Natural killer cell (primary cell): ENCODE measurements around the gene TRIM54. TPM values are rescaled to one million over a fixed set of nuclear protein-coding genes. Genes with fewer than 3 reads are reported as not detected.
A peak's percentile ranks its signal among the peaks of the same experiment; 100 is the strongest.

Experiments used
- ATAC-seq, 3 donors: fragments of 150-1000 bp in 2 of 3; fragments of 200-7000 bp in 1 of 3; cut with Tn5 transposase; 1 replicate in 1 of 3; 2 replicates in 2 of 3; pipeline ENCODE4 v1.10.0; 2021; ENCODE audit warnings: mild to moderate bottlenecking in 2 of 3, moderate library complexity in 2 of 3
- DNase-seq, 2 donors: peaks; one replicate each; pipeline versions ENCODE4 v3.0.0 to v3.0.0-alpha.2; 2013 to 2021; ENCODE audit warnings: mixed read lengths in 1 of 2
- H3K27ac ChIP-seq: one replicate; pipeline ENCODE4 v1.5.1; 2013; ENCODE audit warnings: mild to moderate bottlenecking, low read length
- H3K27me3 ChIP-seq: one replicate; pipeline ENCODE4 v1.6.1; 2013; ENCODE audit warnings: low read length; ENCODE audit not compliant: control insufficient read depth, insufficient read depth
- H3K36me3 ChIP-seq: one replicate; pipeline ENCODE4 v1.6.1; 2013; ENCODE audit warnings: low read length; ENCODE audit not compliant: control insufficient read depth, insufficient read depth
- H3K4me1 ChIP-seq: one replicate; pipeline ENCODE4 v1.6.1; 2013; ENCODE audit warnings: low read length; ENCODE audit not compliant: control insufficient read depth, insufficient read depth
- H3K4me3 ChIP-seq: one replicate; pipeline ENCODE4 v1.5.1; 2013; ENCODE audit warnings: low read length
- H3K9me3 ChIP-seq: one replicate; pipeline ENCODE4 v1.6.1; 2013; ENCODE audit warnings: low read length; ENCODE audit not compliant: control insufficient read depth, insufficient read depth
- H3K27ac Mint-ChIP-seq, 2 donors: one replicate each; pipeline ENCODE4 v1.8.0; 2022; ENCODE audit warnings: mild to moderate bottlenecking in 2 of 2, mixed read lengths in 2 of 2, moderate library complexity in 1 of 2
- H3K27me3 Mint-ChIP-seq, 2 donors: one replicate each; pipeline ENCODE4 v1.8.0; 2022; ENCODE audit warnings: low read depth in 2 of 2, mixed read lengths in 2 of 2
- H3K36me3 Mint-ChIP-seq: one replicate; pipeline ENCODE4 v1.8.0; 2022; ENCODE audit warnings: mixed read lengths
- H3K4me1 Mint-ChIP-seq, 2 donors: one replicate each; pipeline ENCODE4 v1.8.0; 2022; ENCODE audit warnings: mixed read lengths in 2 of 2
- H3K4me3 Mint-ChIP-seq: one replicate; pipeline ENCODE4 v1.8.0; 2022; ENCODE audit warnings: mild to moderate bottlenecking, moderate library complexity, mixed read lengths
- H3K9me3 Mint-ChIP-seq, 2 donors: one replicate each; pipeline ENCODE4 v1.8.0; 2022; ENCODE audit warnings: mixed read lengths in 2 of 2
- CTCF ChIP-seq: fragments of 200-600 bp; IDR thresholded peaks from one replicate; pipeline ENCODE4 v1.8.0; 2022; ENCODE audit warnings: antibody characterized with exemption
- WGBS: methylation state at CpG from one replicate; pipeline ENCODE4 v1.1.7; 2013; ENCODE audit warnings: missing lambda C conversion rate; ENCODE audit not compliant: insufficient coverage; 5-methylcytosine and 5-hydroxymethylcytosine counted together
- intact Hi-C: fragments of 100-400 bp; cut with micrococcal nuclease; formaldehyde crosslinking; loops from one replicate; pipeline ENCODE4 v1.14.2; 2022
- total RNA-seq, 4 donors: library from RNA; stranded (reverse); fragments of 120-200 nt in 1 of 4; gene quantifications; one replicate each; pipeline versions ENCODE4 v1.2.3 to v1.2.4, GENCODE V29; 2013 to 2022

TRIM54 gene
- total RNA-seq, 3 donors from 2014 or later (not counting 1 experiment from before 2014, with no cell fraction given), result 0.18 to 0.21 TPM; not detected in 1

GRCh38 chr2:27241761-27242613, 40.2 kb upstream of the TRIM54 start:
- no peak overlapping the region for H3K27ac Mint-ChIP-seq
- intact Hi-C loops, result no loop called here
- no peaks in the 10 kb centered on the region for H3K4me1 Mint-ChIP-seq
- no peaks in the 10 kb centered on the region for H3K36me3 Mint-ChIP-seq
- H3K4me3 ChIP-seq, result no peak overlapping the region
- H3K4me1 ChIP-seq, result no peaks in the 10 kb centered on the region
- H3K27me3 ChIP-seq, result no peaks in the 10 kb centered on the region
- H3K4me3 Mint-ChIP-seq, result no peak overlapping the region
- ATAC-seq (no peak), DNase-seq (peak in 1 of 2 donors; percentile 34)
- TF ChIP-seq CTCF, result no peak
- H3K27me3 Mint-ChIP-seq, result no peaks in the 10 kb centered on the region
- H3K9me3 ChIP-seq, result no peaks in the 10 kb centered on the region
- H3K9me3 Mint-ChIP-seq, result no peaks in the 10 kb centered on the region
- H3K27ac ChIP-seq, result no peak overlapping the region
- H3K36me3 ChIP-seq, result peaks cover 62% of the 10 kb centered on the region
- WGBS, result 79% methylated on average over 24 of the region's 24 CpGs

- Mint-ChIP-seq H3K27ac (no peak overlapping the region), H3K36me3 (no peaks in the 10 kb centered on the region), H3K27me3 (no peaks in the 10 kb centered on the region), H3K4me3 (no peak overlapping the region), H3K9me3 (no peaks in the 10 kb centered on the region), H3K4me1 (no peaks in the 10 kb centered on the region)
- ATAC-seq (no peak), DNase-seq (no peak)
- H3K27me3 ChIP-seq, result no peaks in the 10 kb centered on the region
- H3K4me1 ChIP-seq, result no peaks in the 10 kb centered on the region
- H3K36me3 ChIP-seq, result peaks cover 56% of the 10 kb centered on the region
- TF ChIP-seq CTCF, result no peak
- H3K27ac ChIP-seq, result no peak overlapping the region
- intact Hi-C loops, result no loop called here
- H3K4me3 ChIP-seq, result no peak overlapping the region
- H3K9me3 ChIP-seq, result no peaks in the 10 kb centered on the region
- 97% methylated on average over 16 of the region's 16 CpGs for WGBS
These were observed 39.6 kb upstream of the TRIM54 start for GRCh38 chr2:27242614-27242951.

GRCh38 chr2:27243391-27244130, 38.7 kb upstream of the TRIM54 start:
- Mint-ChIP-seq H3K9me3 (no peaks in the 10 kb centered on the region), H3K4me3 (no peak overlapping the region), H3K27ac (no peak overlapping the region), H3K4me1 (no peaks in the 10 kb centered on the region), H3K27me3 (no peaks in the 10 kb centered on the region), H3K36me3 (no peaks in the 10 kb centered on the region)
- no peak overlapping the region for H3K27ac ChIP-seq
- ATAC-seq, result no peak
- DNase-seq, result no peak
- H3K9me3 ChIP-seq, result no peaks in the 10 kb centered on the region
- H3K27me3 ChIP-seq, result no peaks in the 10 kb centered on the region
- H3K4me3 ChIP-seq, result no peak overlapping the region
- peaks cover 47% of the 10 kb centered on the region for H3K36me3 ChIP-seq
- TF ChIP-seq CTCF, result no peak
- WGBS, result 96% methylated on average over 19 of the region's 19 CpGs
- intact Hi-C loops, result no loop called here
- no peaks in the 10 kb centered on the region for H3K4me1 ChIP-seq
